Measurements from ENCODE around the gene PHACTR1.

Gene PHACTR1

DNA sequence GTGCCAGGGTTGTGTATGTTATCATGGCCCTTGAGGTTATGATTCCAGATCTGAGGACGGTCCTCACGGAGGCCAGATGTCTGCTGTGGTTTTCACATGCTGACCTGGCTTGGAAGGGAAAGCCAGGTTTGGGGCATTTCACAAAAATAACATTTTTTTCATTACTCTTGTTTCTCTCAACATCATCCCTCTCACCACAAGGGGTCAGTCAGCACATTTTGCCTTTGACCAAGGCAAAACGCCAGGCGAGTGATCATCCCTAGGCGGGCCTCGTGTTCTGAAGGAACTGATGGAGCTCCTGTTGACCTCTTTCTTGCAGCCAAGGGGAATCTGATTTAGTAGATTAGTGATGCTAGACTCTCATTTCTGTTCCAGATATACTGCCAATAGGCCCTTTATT, 478.3 kb downstream of the PHACTR1 start:
- TF ChIP-seq GABPA (IDR thresholded peaks at IDR 0.05; ENCODE audit: low read depth) (no peak), POLR2AphosphoS5 (IDR thresholded peaks at IDR 0.05; ENCODE audit: low read depth) (no peak), SPI1 (IDR thresholded peaks at IDR 0.05; ENCODE audit: borderline replicate concordance, low read depth) (no peak)
- TF ChIP-seq, protein P1, sequence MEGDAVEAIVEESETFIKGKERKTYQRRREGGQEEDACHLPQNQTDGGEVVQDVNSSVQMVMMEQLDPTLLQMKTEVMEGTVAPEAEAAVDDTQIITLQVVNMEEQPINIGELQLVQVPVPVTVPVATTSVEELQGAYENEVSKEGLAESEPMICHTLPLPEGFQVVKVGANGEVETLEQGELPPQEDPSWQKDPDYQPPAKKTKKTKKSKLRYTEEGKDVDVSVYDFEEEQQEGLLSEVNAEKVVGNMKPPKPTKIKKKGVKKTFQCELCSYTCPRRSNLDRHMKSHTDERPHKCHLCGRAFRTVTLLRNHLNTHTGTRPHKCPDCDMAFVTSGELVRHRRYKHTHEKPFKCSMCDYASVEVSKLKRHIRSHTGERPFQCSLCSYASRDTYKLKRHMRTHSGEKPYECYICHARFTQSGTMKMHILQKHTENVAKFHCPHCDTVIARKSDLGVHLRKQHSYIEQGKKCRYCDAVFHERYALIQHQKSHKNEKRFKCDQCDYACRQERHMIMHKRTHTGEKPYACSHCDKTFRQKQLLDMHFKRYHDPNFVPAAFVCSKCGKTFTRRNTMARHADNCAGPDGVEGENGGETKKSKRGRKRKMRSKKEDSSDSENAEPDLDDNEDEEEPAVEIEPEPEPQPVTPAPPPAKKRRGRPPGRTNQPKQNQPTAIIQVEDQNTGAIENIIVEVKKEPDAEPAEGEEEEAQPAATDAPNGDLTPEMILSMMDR (IDR thresholded peaks at IDR 0.05; ENCODE audit: insufficient read depth, low read length), result peak; percentile 40
- no peak overlapping the region for H3K27ac ChIP-seq (replicated peaks)
- no peaks in the 10 kb centered on the region for H3K27me3 ChIP-seq (ENCODE audit: insufficient read depth, poor library complexity, severe bottlenecking)
- DNase-seq (ENCODE audit: low read depth in 1 of 2, low spot score in 1 of 2), result peak; percentile 17 to 74
- no peak overlapping the region for H3K4me3 ChIP-seq (replicated peaks; ENCODE audit: insufficient read depth, low read length)

DNA sequence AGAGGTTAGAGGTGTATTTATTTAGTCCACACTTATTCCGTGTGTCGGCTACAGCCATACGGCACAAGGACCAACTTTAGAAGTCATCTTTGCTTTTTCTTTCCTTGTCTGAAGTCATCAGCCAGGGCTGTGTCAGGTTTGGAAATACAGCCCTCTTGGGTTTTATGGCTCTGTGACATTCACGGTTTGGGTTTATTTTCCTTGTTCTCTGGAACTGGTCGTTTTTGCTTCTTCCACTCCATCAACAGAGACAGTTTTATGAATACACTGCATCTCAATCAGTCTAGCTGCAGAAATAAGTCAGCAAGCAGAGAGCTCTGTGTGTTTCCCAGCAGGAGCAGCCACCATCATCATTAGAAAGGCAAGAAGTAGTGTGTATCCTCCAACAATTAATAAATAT, 479.2 kb downstream of the PHACTR1 start:
- DNase-seq (ENCODE audit: low read depth in 1 of 2, low spot score in 1 of 2), result no peak
- Histone ChIP-seq H3K4me3 (replicated peaks; ENCODE audit: insufficient read depth, low read length) (no peak overlapping the region), H3K27ac (replicated peaks) (no peak overlapping the region), H3K27me3 (ENCODE audit: insufficient read depth, poor library complexity, severe bottlenecking) (no peaks in the 10 kb centered on the region)
- TF ChIP-seq, protein P2, sequence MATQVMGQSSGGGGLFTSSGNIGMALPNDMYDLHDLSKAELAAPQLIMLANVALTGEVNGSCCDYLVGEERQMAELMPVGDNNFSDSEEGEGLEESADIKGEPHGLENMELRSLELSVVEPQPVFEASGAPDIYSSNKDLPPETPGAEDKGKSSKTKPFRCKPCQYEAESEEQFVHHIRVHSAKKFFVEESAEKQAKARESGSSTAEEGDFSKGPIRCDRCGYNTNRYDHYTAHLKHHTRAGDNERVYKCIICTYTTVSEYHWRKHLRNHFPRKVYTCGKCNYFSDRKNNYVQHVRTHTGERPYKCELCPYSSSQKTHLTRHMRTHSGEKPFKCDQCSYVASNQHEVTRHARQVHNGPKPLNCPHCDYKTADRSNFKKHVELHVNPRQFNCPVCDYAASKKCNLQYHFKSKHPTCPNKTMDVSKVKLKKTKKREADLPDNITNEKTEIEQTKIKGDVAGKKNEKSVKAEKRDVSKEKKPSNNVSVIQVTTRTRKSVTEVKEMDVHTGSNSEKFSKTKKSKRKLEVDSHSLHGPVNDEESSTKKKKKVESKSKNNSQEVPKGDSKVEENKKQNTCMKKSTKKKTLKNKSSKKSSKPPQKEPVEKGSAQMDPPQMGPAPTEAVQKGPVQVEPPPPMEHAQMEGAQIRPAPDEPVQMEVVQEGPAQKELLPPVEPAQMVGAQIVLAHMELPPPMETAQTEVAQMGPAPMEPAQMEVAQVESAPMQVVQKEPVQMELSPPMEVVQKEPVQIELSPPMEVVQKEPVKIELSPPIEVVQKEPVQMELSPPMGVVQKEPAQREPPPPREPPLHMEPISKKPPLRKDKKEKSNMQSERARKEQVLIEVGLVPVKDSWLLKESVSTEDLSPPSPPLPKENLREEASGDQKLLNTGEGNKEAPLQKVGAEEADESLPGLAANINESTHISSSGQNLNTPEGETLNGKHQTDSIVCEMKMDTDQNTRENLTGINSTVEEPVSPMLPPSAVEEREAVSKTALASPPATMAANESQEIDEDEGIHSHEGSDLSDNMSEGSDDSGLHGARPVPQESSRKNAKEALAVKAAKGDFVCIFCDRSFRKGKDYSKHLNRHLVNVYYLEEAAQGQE (IDR thresholded peaks at IDR 0.05; ENCODE audit: insufficient replicate concordance, low read depth), result no peak
- TF ChIP-seq GABPA (IDR thresholded peaks at IDR 0.05; ENCODE audit: low read depth) (no peak), POLR2AphosphoS5 (IDR thresholded peaks at IDR 0.05; ENCODE audit: low read depth) (no peak)

DNA sequence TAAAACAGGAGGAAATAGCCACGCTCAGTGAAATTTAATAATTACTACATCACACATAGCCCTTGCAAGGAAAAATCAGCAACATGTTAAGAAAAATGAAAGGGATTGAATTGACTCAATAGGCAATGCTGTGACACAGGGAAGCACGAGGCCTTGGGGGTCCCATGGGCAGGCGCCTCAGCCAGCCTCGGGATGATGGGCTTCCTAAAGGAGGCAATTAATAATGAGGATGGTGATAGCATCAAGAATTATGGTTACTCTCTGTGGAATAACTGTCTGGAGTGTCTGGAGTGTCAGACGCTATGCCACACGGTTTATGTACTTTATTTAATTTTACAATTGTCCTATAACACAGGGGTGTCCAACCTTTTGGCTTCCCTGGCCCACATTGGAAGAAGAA, 481.6 kb downstream of the PHACTR1 start:
- Histone ChIP-seq H3K27me3 (ENCODE audit: insufficient read depth, poor library complexity, severe bottlenecking) (no peaks in the 10 kb centered on the region), H3K4me3 (replicated peaks; ENCODE audit: insufficient read depth, low read length) (no peak overlapping the region), H3K27ac (replicated peaks) (no peak overlapping the region)
- no peak for TF ChIP-seq SPI1 (IDR thresholded peaks at IDR 0.05; ENCODE audit: borderline replicate concordance, low read depth)
- TF ChIP-seq GABPA (IDR thresholded peaks at IDR 0.05; ENCODE audit: low read depth), result no peak
- TF ChIP-seq, protein P1 (IDR thresholded peaks at IDR 0.05; ENCODE audit: insufficient read depth, low read length), result no peak
- no peak for TF ChIP-seq POLR2AphosphoS5 (IDR thresholded peaks at IDR 0.05; ENCODE audit: low read depth)
- TF ChIP-seq, protein P2 (IDR thresholded peaks at IDR 0.05; ENCODE audit: insufficient replicate concordance, low read depth), result no peak
- no peak for DNase-seq (ENCODE audit: low read depth in 1 of 2, low spot score in 1 of 2)

DNA sequence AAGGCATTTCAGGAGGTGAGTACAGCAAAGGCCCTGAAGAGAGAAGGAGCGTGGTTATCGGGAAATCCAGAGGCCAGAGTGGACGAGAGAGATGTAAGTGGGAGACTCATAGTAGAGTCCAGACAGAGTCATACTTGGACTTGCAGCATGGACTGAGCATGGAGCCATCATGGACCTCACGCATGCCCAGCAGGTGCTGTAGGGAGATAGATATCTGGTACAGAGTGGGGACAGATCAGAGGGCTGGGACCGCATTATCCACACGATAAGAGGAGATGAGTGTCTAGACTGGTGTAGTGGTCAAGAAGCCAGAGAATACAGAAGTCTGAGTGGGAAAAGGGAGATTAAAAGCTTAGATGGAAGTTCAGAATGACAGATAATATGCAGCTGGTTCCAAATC, 484.8 kb downstream of the PHACTR1 start:
- no peak for DNase-seq (ENCODE audit: low read depth in 1 of 2, low spot score in 1 of 2)
- TF ChIP-seq POLR2AphosphoS5 (IDR thresholded peaks at IDR 0.05; ENCODE audit: low read depth) (no peak), SPI1 (IDR thresholded peaks at IDR 0.05; ENCODE audit: borderline replicate concordance, low read depth) (no peak)
- TF ChIP-seq, protein P2 (IDR thresholded peaks at IDR 0.05; ENCODE audit: insufficient replicate concordance, low read depth), result no peak
- TF ChIP-seq, protein P1 (IDR thresholded peaks at IDR 0.05; ENCODE audit: insufficient read depth, low read length), result no peak
- H3K27me3 ChIP-seq (ENCODE audit: insufficient read depth, poor library complexity, severe bottlenecking), result no peaks in the 10 kb centered on the region

More for the DNA sequence above, 484.8 kb downstream of the PHACTR1 start:
- Histone ChIP-seq H3K4me3 (replicated peaks; ENCODE audit: insufficient read depth, low read length) (no peak overlapping the region), H3K27ac (replicated peaks) (no peak overlapping the region)
